ENCODE results near the gene HES1. TPM values are rescaled to one million over a fixed set of nuclear protein-coding genes. Genes with fewer than 3 reads are reported as not detected.

The HES1 gene
- total and polyA plus RNA-seq, 4 donors = 5.3 to 12.5 (median 9.0) TPM

DNA sequence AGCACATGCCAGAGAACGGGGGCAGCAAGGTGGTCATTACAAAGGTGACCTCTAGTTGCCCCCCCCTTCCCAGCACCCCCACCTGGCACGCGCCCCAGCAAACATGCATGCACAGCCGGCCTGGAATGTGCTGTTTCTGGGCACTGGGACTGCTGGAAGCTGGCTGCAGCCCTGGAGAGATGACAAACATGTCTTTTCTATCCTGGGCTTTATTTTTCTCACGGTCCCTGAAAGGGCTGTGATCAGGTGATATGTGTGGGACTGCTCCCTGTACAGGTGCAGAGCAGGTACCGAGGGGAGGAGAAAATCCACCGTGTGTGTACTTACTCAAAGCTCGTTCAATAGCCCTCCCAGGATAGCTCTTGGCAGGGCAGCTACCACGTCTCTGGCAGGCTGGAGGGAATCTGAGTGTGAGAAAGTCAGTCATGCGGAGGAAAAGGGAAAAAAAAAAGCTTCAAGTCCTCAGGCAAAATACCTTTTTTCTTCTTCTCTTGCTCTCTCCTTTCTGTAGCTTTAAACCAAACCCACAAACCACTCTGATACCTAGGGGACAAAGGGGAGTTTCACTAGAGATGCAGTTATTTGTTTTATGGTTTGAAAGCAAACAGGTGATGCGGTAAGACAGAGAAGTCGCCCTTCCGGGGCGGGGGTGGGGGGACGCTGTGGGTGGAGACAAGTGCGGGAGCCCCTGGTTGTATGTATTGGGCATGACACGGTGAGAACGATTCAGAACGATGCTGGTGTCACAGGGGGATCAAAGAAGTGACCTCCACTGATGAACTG lies 5.0 kb upstream of the HES1 start (continued):
- TF ChIP-seq, protein P1, sequence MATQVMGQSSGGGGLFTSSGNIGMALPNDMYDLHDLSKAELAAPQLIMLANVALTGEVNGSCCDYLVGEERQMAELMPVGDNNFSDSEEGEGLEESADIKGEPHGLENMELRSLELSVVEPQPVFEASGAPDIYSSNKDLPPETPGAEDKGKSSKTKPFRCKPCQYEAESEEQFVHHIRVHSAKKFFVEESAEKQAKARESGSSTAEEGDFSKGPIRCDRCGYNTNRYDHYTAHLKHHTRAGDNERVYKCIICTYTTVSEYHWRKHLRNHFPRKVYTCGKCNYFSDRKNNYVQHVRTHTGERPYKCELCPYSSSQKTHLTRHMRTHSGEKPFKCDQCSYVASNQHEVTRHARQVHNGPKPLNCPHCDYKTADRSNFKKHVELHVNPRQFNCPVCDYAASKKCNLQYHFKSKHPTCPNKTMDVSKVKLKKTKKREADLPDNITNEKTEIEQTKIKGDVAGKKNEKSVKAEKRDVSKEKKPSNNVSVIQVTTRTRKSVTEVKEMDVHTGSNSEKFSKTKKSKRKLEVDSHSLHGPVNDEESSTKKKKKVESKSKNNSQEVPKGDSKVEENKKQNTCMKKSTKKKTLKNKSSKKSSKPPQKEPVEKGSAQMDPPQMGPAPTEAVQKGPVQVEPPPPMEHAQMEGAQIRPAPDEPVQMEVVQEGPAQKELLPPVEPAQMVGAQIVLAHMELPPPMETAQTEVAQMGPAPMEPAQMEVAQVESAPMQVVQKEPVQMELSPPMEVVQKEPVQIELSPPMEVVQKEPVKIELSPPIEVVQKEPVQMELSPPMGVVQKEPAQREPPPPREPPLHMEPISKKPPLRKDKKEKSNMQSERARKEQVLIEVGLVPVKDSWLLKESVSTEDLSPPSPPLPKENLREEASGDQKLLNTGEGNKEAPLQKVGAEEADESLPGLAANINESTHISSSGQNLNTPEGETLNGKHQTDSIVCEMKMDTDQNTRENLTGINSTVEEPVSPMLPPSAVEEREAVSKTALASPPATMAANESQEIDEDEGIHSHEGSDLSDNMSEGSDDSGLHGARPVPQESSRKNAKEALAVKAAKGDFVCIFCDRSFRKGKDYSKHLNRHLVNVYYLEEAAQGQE (IDR thresholded peaks at IDR 0.05) = peak; percentile 66
- TF ChIP-seq EGR1 (IDR thresholded peaks at IDR 0.05; ENCODE audit: low read depth in 2 of 2) (peak in 1 of 2 donors; percentile 70), RAD21 (IDR thresholded peaks at IDR 0.05) (peak; percentile 24 to 58)
- TF ChIP-seq, protein P2, sequence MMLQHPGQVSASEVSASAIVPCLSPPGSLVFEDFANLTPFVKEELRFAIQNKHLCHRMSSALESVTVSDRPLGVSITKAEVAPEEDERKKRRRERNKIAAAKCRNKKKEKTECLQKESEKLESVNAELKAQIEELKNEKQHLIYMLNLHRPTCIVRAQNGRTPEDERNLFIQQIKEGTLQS (IDR thresholded peaks at IDR 0.05) = no peak

DNA sequence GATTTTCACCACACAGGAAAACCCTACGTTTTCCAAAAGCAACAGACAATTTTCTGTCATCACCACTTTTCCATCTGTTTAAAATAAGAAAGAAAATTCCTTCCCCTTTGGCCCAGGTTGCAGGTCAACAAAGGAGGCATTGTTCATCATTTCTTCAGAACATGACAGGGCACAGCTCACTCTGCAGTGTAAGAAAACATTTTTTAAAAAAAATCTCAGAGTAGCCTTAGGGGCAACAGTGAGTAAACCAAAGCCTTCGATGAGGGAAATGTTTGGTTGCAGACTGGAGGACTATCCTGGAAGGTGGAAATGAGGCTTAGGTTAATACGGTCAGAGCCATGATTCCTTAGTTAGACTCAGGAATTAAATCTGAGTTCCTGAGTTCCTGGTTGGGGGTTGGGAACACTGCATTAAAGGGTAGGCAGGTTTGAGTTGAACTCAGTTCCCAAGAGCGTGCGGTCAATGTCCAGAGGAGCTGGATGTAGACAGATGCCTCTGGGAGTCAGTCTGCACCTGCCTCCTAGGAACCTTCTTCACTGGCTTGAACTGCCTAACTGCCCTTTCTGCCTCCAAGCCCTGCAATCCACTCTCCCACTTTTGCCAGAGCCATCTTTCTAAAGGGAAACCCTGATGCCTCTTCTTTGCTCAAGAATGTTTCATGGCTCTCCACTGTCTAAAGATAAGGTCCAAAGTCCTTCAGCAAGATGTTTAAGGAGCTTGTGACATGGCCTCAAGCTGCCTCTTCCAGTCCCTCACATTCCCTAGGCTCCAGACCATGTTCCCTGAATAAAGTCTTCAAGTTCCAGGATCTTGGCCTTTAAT lies 3.3 kb upstream of the HES1 start:
- Histone ChIP-seq H3K27me3 (ENCODE audit: control insufficient read depth in 4 of 4, insufficient read depth in 4 of 4, low read length in 3 of 4) (no peaks in the 10 kb centered on the region), H3K9me3 (ENCODE audit: control insufficient read depth in 4 of 4, low read length in 3 of 4) (no peaks in the 10 kb centered on the region), H3K9ac (ENCODE audit: low read depth in 1 of 2, low read length in 2 of 2) (peak overlapping the region; percentile 5 to 56), H3K36me3 (ENCODE audit: control insufficient read depth in 4 of 4, insufficient read depth in 3 of 4, low read depth in 1 of 4, low read length in 3 of 4) (no peaks in the 10 kb centered on the region), H3K4me1 (ENCODE audit: control insufficient read depth in 4 of 4, insufficient read depth in 4 of 4, low read length in 3 of 4) (peaks cover 17 to 45% (median 29%) of the 10 kb centered on the region in 4 donors), H3K4me3 (ENCODE audit: low read depth in 1 of 3, low read length in 3 of 3) (no peak overlapping the region), H3K27ac (ENCODE audit: low read depth in 1 of 2, low read length in 2 of 2) (peak overlapping the region; percentile 76 to 82)
- TF ChIP-seq, protein P2 (IDR thresholded peaks at IDR 0.05) = no peak
- TF ChIP-seq, protein P3, sequence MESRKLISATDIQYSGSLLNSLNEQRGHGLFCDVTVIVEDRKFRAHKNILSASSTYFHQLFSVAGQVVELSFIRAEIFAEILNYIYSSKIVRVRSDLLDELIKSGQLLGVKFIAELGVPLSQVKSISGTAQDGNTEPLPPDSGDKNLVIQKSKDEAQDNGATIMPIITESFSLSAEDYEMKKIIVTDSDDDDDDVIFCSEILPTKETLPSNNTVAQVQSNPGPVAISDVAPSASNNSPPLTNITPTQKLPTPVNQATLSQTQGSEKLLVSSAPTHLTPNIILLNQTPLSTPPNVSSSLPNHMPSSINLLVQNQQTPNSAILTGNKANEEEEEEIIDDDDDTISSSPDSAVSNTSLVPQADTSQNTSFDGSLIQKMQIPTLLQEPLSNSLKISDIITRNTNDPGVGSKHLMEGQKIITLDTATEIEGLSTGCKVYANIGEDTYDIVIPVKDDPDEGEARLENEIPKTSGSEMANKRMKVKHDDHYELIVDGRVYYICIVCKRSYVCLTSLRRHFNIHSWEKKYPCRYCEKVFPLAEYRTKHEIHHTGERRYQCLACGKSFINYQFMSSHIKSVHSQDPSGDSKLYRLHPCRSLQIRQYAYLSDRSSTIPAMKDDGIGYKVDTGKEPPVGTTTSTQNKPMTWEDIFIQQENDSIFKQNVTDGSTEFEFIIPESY (IDR thresholded peaks at IDR 0.05) = no peak
- TF ChIP-seq FOXA2 (IDR thresholded peaks at IDR 0.05) (no peak), TAF1 (conservative IDR thresholded peaks at IDR 0.05) (no peak), EGR1 (IDR thresholded peaks at IDR 0.05; ENCODE audit: low read depth in 2 of 2) (no peak), SP1 (IDR thresholded peaks at IDR 0.05) (no peak), HNF4A (conservative IDR thresholded peaks at IDR 0.05) (no peak), FOXA1 (IDR thresholded peaks at IDR 0.05) (no peak)
- TF ChIP-seq, protein P4, sequence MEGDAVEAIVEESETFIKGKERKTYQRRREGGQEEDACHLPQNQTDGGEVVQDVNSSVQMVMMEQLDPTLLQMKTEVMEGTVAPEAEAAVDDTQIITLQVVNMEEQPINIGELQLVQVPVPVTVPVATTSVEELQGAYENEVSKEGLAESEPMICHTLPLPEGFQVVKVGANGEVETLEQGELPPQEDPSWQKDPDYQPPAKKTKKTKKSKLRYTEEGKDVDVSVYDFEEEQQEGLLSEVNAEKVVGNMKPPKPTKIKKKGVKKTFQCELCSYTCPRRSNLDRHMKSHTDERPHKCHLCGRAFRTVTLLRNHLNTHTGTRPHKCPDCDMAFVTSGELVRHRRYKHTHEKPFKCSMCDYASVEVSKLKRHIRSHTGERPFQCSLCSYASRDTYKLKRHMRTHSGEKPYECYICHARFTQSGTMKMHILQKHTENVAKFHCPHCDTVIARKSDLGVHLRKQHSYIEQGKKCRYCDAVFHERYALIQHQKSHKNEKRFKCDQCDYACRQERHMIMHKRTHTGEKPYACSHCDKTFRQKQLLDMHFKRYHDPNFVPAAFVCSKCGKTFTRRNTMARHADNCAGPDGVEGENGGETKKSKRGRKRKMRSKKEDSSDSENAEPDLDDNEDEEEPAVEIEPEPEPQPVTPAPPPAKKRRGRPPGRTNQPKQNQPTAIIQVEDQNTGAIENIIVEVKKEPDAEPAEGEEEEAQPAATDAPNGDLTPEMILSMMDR (IDR thresholded peaks at IDR 0.05; ENCODE audit: low read depth, low read length, missing input control) = no peak
- DNase-seq (ENCODE audit: low spot score) = no peak
- 85% methylated on average over 5 of the region's 5 CpGs for WGBS
